Sigmoid colon (tissue), 4 donors: ENCODE measurements around the gene MYO10.

Source experiments
- POLR2AphosphoS5 ChIP-seq, 4 donors: sonication (generic); formaldehyde crosslinking; IDR thresholded peaks; one replicate each; pipeline ENCODE4 v1.6.1; 2017; ENCODE audit warnings: antibody characterized with exemption in 4 of 4
- TF ChIP-seq, protein P1 (sequence below), 4 experiments: fragments of 450-650 bp in 3 of 4; fragments of 200-600 bp in 1 of 4; IDR thresholded peaks; one replicate each; pipeline ENCODE4 v1.5.1; 2016 to 2019; ENCODE audit warnings: antibody characterized with exemption in 4 of 4, mild to moderate bottlenecking in 3 of 4, moderate library complexity in 2 of 4

DNA sequence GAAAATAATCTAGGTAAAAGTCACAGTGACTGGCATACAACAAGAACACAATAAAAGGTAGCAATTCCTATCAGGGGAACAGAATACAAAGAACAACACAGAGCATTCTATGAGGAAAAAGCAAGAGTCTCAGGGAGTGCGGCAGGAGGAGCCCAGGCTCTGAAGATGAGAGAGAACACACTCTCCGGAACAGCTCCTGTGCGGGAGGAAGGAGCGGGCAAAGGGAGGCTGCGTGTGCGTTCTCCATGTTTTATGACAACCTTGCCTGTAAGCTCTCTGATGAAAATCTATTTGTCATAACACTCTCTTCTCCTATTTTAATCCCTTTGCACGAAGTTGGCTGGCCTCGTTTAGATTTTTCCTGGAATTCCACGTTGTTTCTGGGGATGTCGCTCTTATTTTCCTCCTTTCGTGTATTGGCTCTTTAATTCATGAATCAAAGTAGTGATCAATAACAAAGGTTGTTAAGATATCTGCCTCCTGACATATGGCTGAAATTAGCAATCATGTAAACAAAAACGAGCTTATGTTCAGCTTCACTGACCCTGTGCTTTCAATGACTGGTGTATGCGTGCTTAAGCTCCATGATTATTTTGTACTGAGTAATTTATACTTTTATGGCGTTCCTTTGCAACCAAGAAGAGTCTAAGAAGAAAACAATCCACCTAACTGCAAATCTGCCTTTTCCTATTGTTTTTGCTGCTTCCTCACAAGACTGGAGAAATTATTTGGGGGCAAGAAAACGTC lies 109.5 kb downstream of the MYO10 start:
- TF ChIP-seq POLR2AphosphoS5 (IDR thresholded peaks at IDR 0.05): no peak
- TF ChIP-seq, protein P1, sequence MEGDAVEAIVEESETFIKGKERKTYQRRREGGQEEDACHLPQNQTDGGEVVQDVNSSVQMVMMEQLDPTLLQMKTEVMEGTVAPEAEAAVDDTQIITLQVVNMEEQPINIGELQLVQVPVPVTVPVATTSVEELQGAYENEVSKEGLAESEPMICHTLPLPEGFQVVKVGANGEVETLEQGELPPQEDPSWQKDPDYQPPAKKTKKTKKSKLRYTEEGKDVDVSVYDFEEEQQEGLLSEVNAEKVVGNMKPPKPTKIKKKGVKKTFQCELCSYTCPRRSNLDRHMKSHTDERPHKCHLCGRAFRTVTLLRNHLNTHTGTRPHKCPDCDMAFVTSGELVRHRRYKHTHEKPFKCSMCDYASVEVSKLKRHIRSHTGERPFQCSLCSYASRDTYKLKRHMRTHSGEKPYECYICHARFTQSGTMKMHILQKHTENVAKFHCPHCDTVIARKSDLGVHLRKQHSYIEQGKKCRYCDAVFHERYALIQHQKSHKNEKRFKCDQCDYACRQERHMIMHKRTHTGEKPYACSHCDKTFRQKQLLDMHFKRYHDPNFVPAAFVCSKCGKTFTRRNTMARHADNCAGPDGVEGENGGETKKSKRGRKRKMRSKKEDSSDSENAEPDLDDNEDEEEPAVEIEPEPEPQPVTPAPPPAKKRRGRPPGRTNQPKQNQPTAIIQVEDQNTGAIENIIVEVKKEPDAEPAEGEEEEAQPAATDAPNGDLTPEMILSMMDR (IDR thresholded peaks at IDR 0.05): no peak
